Measurements from ENCODE around the gene PTCD1.
A peak's percentile ranks its signal among the peaks of the same experiment; 100 is the strongest.

PTCD1 gene

DNA sequence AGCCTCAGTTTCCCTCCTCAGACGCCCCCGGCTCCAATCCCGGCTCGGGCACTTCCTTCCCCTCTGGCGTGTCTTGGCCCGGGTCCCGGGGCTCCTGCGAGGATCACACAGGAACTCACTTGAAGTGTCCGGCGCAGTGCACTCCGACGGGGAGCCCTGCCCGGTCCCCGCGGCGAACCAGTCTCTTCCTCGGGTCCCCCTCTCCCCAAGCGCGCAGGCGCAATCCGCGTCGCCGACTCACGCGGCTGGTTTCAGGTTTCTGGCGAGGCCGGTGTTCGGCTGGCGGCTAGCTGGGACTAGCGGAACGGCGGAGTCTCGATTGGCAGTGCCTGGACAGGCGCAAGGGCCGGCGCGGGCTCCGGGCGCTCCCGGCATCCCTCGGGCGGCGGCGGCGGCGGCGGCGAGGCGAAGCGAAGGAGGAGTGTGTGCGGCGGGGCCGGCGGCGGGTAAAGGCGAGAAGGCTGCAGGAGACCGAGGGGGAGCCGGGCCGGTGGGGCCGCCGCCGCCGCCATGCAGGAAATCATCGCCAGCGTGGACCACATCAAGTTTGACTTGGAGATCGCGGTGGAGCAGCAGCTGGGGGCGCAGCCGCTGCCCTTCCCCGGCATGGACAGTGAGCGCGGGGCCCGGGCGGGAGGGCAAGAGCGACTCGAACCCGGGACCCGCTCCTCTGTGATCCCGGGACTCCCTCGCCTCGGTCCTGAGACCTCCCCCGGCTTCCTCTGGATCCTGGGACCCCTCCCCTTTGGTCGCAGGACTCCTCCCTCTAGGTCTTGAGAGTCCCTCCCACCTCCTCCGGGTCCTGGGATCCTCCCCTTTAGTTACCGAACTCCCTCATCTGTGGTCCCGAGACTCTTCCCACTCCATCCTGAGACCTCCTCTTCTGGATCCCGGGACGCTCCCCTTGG lies at the start of gene PTCD1, which contains the start of gene CPSF4:
Gene PTCD1, minus strand, starts transcription at position 226 of the 908 bp plus-strand sequence. CDS start 3,556 bp downstream, outside the sequence.
Gene CPSF4, plus strand, starts transcription at position 371 of the 908 bp plus-strand sequence. Its CDS starts 140 bp downstream, at position 511.
- no peak for FAIRE-seq

GRCh38 chr7:99485094-99485493 lies 46.5 kb upstream of the PTCD1 start:
- no peak for FAIRE-seq

GRCh38 chr7:99478464-99479440 lies 40.2 kb upstream of the PTCD1 start:
- FAIRE-seq, result no peak

DNA sequence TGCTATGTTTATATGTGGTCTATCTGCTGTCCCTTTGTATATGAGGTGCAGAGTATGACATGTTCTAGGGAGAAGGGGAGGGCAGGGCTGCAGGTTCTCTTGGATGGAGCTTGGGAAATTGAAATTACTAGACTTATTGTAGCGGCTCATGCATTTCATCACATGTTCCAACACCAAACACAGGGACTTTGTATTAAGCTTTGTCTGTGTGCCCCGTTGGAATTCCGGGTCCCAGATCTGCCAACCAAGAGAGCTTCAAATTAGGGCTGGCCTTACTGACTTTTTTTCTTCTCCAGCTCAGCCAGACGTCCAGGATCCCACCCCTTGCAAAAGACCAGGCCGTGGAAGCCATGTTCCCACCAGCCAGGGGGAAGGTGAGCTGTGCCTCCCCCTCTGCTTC lies 37.5 kb upstream of the PTCD1 start:
- no peak for FAIRE-seq

- FAIRE-seq, result no peak
These were observed 34.7 kb upstream of the PTCD1 start for GRCh38 chr7:99473315-99473596.

DNA sequence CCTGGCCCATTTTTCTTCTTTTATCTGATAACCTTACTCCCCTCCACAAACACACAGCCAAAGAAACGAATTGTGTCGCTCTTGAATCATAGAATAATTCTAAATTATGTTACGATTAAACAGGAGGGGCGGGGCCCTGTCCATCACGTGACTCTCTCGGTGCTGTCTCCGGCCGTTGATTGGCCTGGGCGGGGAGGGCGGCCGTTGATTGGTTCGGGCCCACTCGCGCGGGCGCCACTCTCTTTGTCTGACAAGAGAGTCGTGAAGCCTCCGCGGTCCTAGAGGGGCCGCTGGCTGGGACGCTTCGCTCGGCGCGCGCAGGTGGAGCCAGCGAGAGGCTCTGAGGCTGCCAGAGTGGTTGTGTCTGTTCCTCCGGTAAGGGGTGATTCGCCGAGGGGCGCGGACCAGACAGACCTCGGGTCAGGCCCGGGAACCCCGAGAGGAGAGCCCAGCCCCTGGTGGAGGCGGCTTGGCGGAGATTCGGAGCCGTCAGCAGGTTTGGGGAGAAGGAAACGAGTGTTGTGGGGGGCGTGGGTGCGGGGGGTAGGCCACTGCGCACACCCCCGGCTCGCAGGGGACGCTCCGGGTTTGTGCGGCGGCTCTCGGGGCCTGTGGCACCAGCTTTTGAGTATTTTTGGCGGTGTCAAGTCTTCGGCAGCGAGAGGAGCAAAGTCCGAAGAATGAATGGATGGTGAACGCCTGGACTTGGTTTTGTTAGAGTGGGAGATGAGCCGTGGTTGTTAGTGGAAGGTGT lies 34.1 kb upstream of the PTCD1 start, which contains the start of gene ZNF789:
Gene ZNF789, plus strand, starts transcription at position 330 of the 754 bp plus-strand sequence. CDS start 3,567 bp downstream, outside the sequence.
- FAIRE-seq, result peak; percentile 99

DNA sequence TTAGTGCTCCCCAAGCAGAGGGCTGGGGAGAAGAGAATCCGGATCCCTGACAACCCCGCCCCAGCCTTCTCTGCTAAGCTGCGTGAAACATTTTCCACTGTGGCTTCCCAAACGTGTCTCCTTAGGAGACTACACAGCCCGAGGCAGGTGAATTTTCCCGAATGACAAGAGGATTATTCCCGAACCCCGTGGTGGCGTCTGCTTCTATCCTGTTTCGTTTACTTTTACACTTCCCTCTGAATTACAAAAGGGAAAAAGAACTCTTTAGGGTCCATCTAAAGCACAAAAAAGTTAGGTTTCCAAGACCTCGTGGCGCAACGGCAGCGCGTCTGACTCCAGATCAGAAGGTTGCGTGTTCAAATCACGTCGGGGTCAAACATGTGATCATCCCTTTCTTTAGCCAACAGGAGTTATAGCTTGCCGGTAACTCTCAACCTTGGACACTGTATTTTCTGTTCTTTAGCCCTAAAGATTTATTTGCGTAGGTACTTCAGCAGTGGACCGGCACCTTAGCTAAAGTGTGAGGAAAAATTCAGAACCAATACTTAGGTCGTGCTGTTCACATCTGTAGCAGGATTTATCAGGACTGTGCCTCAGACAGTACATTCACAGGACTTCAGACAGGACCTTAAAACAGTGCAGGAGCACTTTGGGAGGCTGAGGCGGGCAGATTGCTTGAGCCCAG lies 30.9 kb upstream of the PTCD1 start:
- no peak for FAIRE-seq

- no peak for FAIRE-seq
These were observed 29.8 kb upstream of the PTCD1 start for GRCh38 chr7:99468336-99468918.

DNA sequence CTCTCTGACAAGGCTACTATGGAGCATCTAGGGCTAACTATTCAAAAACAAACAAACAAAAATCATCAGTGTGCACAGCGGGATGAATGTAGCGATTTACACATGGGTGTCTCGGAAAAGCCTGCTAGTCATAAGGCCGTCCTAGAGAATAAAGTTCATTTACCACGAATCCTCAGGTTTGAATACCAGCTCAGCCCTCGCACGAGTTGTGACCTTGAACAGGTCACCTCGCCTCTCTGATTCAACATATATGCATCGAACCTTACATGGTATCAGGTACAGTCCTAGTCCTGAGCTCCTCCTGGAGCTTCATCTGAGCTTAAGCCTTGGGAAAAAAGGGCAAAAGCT lies 26.8 kb upstream of the PTCD1 start:
- FAIRE-seq, result no peak

DNA sequence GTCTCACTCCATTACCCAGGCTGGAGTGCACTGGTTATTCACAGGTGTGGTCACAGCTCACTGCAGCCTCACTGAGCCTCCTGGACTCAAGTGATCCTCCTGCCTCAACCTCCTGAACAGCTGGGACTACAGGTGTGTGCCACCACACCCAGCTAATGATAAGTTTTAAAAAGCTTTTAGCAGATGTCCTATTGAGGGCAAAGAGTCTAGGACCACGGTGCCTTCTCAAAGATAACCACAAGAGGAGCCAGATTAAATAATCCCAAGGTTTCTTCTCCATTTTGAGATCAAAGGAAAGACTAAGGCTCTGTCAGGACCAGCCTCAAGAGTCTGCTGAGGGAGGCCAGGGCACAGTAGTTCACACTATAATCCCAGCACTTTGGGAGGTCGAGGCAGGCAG lies 22.6 kb upstream of the PTCD1 start:
- FAIRE-seq, result no peak

GRCh38 chr7:99460651-99461050 lies 22.1 kb upstream of the PTCD1 start:
- no peak for FAIRE-seq

DNA sequence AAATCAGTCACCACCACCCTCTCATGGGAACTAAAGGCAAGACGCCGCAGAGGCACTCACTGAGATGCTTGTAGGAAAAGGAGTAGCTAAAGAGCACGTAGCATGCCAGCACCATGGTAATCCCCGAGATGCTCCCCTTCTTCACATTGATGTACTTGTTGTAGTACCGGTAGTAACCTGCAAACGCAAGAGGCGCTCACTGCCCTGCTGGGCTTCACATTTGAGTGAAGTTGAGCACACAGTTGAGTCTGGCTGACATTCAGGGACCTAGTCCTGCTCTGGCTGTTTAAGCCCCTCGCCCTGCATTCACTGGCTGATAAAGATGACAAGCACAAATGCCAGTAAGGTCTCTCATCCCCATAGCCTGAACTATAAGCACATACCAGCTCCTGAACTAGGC lies 20.5 kb upstream of the PTCD1 start:
- no peak for FAIRE-seq

- no peak for FAIRE-seq
These were observed 19.3 kb upstream of the PTCD1 start for GRCh38 chr7:99457650-99458493.

DNA sequence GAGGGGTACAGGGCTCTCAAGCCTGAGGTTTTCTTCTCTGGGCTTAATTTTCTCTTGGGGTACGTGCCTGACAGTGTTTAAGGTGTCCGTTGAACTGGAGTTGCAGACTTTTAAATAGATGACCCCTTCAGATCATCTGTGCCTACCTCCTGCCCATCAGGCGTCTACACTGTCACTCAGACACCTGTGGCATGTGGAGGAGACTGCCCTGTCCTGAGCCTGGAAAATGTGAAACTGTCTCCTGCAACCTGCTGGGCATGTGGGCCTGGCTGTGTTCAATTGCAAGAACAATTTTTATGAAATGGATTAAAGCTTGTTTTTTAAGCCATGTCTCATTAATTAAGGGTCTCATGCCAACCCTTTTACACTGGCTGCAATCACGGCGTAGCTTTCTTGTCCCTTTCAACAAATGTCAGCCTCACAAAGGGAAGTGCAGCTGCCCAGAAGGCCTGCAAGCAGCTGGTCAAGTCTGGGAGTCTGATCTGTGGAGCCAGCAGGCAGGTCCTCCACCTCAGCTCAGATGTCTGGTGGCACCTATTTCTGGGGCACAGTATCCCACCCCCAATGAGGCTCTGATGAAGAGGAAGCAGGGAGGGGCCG lies 18.6 kb upstream of the PTCD1 start:
- no peak for FAIRE-seq

DNA sequence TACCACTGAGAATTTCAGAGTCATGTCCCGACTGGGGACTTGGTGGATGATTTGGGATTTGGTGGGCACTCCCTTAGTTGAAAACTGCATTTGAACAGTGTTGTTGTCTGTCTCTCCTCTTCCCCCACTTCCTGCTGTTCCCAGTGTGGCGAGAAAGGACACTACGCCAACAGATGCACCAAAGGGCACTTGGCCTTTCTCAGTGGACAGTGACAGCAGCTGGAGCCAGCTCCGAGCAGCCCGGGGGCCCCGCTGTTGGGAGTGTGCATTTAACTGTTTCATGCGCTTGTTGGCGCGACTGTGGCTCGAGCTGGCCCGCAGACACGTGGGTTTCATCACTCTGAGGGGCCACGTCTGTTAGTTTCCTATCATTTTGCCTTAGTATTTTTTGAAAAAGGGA lies 17.7 kb upstream of the PTCD1 start:
- no peak for FAIRE-seq

- no peak for FAIRE-seq
These were observed 17.3 kb upstream of the PTCD1 start for GRCh38 chr7:99455874-99456273.

DNA sequence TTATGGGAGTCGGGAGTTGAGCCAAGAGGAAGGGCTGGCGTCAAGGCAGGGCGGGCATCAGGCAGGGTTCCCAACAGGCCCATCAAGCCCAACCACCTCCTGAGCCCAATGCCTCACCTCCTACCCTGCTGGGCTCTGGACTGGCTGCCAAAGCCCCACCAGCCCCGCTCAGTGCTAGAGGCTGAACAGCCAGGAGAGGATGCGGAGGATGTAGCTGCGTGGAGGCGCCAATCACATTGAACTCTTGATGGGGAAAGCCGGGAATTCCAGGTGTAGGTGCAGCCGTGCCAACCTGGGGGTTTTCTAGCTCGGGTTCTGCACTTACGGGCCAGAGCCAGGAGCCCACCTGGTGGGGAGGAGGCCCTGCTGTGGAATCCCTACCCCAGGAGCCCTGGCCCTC lies 14.5 kb upstream of the PTCD1 start:
- FAIRE-seq, result no peak

DNA sequence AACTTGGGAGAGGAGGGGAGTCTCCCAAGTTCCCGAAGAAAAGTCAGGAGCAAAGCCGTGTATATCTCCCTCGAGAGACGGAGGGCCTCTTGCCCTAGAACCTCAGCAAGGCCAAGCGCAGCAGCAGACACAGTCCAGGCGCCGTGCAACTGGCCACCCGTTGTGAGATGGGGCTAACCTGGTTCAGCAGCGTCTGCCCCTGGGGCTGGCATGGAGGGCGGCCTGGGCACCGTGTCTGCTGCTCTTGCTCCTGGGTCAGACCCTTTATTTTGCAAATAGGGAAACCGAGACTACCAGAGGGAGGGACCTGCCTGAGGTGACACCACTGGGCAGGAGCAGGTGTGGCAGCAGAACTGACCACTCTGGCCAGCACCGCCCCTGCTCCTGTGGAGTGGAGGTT lies 13.9 kb upstream of the PTCD1 start:
- no peak for FAIRE-seq

DNA sequence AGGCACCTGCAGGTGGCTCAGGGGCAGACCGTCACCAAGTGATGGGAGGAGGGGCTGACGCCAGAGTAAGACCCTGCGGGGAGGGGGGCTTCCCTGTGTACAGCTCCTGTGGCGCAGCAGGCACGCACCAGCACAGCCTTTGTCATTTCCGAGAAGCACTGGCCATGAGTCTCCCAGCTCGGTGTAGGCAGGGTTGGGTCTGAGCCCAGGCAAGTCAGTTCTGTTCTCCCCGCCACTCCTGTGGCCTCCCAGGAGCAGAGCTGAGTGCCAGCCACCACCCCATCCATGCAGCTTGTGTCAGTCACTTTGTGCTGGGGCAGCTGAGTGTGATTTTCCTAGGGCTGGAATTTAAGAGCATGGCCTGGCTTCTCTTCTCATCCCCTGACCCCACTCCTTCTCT lies 13.3 kb upstream of the PTCD1 start:
- FAIRE-seq, result no peak

DNA sequence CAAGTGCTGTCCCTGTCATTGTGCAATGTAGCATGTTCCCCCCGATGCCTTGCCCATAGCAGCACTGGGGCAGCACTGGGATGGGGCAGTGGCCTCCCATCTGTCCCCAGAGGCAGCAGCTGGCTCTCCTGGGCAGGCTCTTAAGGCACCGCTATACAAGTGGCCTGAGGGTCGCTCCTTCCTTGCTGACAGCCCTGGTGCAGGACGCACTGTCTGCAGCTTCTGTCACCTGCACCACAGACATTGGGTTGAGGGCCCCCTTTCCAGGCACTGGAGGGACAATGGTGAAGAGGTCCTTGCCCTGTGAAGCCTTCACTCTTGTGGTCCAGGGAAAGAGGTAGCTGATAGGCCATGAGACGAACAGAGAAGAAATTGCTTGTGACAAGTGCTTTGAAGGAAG lies 10.7 kb upstream of the PTCD1 start:
- no peak for FAIRE-seq
